ENCODE data around the gene NPTXR.

Gene NPTXR

GRCh38 chr22:38881464-38881871, 37.6 kb upstream of the NPTXR start:
- in situ Hi-C loops (cut with HindIII; ENCODE audit: low sequenced_read_pairs) = no loop called here
- DNase-seq (ENCODE audit: low read depth, low spot score) = peak; percentile 34
- no peak overlapping the region for H3K4me3 ChIP-seq (ENCODE audit: low read depth, low read length)
- TF ChIP-seq CTCF (IDR thresholded peaks at IDR 0.05; ENCODE audit: low read depth, low read length) = no peak

GRCh38 chr22:38879961-38880360, 36.1 kb upstream of the NPTXR start:
- DNase-seq (ENCODE audit: low read depth, low spot score) = no peak
- in situ Hi-C loops (cut with HindIII; ENCODE audit: low sequenced_read_pairs) = no loop called here
- no peak for TF ChIP-seq CTCF (IDR thresholded peaks at IDR 0.05; ENCODE audit: low read depth, low read length)
- H3K4me3 ChIP-seq (ENCODE audit: low read depth, low read length) = no peak overlapping the region

- no peak for TF ChIP-seq CTCF (IDR thresholded peaks at IDR 0.05; ENCODE audit: low read depth, low read length)
- H3K4me3 ChIP-seq (ENCODE audit: low read depth, low read length) = no peak overlapping the region
- in situ Hi-C loops (cut with HindIII; ENCODE audit: low sequenced_read_pairs) = no loop called here
- no peak for DNase-seq (ENCODE audit: low read depth, low spot score)
Observed at GRCh38 chr22:38879108-38879729, 35.4 kb upstream of the NPTXR start.

- in situ Hi-C loops (cut with HindIII; ENCODE audit: low sequenced_read_pairs) = no loop called here
- no peak for TF ChIP-seq CTCF (IDR thresholded peaks at IDR 0.05; ENCODE audit: low read depth, low read length)
- DNase-seq (ENCODE audit: low read depth, low spot score) = no peak
- H3K4me3 ChIP-seq (ENCODE audit: low read depth, low read length) = no peak overlapping the region
Observed at GRCh38 chr22:38878001-38878400, 34.2 kb upstream of the NPTXR start.

GRCh38 chr22:38874529-38875222, 30.8 kb upstream of the NPTXR start:
- TF ChIP-seq CTCF (IDR thresholded peaks at IDR 0.05; ENCODE audit: low read depth, low read length) = no peak
- H3K4me3 ChIP-seq (ENCODE audit: low read depth, low read length) = no peak overlapping the region
- no peak for DNase-seq (ENCODE audit: low read depth, low spot score)
- in situ Hi-C loops (cut with HindIII; ENCODE audit: low sequenced_read_pairs) = no loop called here

GRCh38 chr22:38873469-38874411, 29.9 kb upstream of the NPTXR start:
- in situ Hi-C loops (cut with HindIII; ENCODE audit: low sequenced_read_pairs) = no loop called here
- DNase-seq (ENCODE audit: low read depth, low spot score) = no peak
- H3K4me3 ChIP-seq (ENCODE audit: low read depth, low read length) = no peak overlapping the region
- TF ChIP-seq CTCF (IDR thresholded peaks at IDR 0.05; ENCODE audit: low read depth, low read length) = no peak

Data from astrocyte of the spinal cord (primary cell).